Subcutaneous adipose tissue (tissue), 4 donors: ENCODE data around the gene WNT2B. TPM values are rescaled to one million over a fixed set of nuclear protein-coding genes. Genes with fewer than 3 reads are reported as not detected.

Experiments used
- total RNA-seq, 4 donors: library from RNA; depleted of rRNA; stranded (reverse); fragments of >200 nt; gene quantifications; one replicate each; pipeline ENCODE4 v1.1.0, GENCODE V29; 2016
- TF ChIP-seq, protein P1 (sequence below): fragments of 450-650 bp; IDR thresholded peaks from one replicate; pipeline ENCODE4 v1.5.1; 2016; ENCODE audit warnings: low read depth, mild to moderate bottlenecking, control low read depth, antibody characterized with exemption, moderate library complexity

WNT2B gene
- total RNA-seq, 4 donors from 2014 or later = 3.6 to 7.5 (median 6.0) TPM

- TF ChIP-seq, protein P1, sequence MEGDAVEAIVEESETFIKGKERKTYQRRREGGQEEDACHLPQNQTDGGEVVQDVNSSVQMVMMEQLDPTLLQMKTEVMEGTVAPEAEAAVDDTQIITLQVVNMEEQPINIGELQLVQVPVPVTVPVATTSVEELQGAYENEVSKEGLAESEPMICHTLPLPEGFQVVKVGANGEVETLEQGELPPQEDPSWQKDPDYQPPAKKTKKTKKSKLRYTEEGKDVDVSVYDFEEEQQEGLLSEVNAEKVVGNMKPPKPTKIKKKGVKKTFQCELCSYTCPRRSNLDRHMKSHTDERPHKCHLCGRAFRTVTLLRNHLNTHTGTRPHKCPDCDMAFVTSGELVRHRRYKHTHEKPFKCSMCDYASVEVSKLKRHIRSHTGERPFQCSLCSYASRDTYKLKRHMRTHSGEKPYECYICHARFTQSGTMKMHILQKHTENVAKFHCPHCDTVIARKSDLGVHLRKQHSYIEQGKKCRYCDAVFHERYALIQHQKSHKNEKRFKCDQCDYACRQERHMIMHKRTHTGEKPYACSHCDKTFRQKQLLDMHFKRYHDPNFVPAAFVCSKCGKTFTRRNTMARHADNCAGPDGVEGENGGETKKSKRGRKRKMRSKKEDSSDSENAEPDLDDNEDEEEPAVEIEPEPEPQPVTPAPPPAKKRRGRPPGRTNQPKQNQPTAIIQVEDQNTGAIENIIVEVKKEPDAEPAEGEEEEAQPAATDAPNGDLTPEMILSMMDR = no peak
Measured at GRCh38 chr1:112511897-112512296, 3.1 kb downstream of the WNT2B start.

DNA sequence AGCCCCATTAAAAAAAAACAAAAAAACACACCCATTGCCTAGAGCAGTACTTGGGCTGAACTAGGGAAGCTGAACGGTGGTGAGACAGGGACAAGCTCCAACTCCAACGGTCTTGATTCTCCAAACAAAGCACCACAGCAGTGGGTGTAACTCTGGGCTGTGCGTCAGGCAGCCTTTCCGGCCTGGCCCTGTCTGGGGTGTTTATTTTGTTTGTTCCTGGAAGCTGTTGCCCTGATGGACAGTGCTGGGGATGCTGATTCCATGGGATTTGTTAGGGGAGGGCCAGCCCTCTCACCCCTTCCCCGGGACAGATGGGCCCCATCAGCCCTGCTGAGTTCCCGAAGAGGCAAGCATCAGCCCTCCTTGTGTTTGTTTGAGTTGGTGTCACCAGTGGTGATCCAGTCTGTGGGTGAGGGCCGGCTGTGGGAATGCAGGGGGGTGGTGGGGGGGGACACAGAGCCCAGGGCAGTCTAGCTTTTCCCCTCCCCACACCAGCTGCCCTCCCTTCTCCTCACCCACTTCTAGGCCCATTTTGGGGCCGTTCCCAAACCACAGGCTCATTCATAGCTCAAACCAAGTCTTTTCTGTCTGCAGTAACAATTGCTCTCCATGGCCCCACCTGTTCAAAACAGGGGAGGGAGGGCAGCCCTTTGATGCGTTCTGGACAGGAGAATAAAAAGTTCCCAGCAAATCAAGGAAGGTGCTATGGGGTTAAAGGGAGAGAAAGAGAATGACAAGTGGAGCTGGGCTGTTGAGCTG, 4.5 kb downstream of the WNT2B start:
- TF ChIP-seq, protein P1 = no peak

DNA sequence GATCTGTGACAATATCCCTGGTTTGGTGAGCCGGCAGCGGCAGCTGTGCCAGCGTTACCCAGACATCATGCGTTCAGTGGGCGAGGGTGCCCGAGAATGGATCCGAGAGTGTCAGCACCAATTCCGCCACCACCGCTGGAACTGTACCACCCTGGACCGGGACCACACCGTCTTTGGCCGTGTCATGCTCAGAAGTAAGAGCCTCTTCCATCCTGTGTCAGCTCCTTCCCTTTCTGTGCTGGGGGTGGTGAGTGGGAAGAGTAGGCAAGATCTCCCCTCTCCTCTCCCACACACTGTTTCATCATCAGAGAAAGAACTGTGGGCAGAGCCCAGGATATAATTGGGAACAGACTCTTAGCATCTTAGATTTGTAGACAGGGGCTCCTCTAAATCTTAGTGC, 6.1 kb downstream of the WNT2B start:
- TF ChIP-seq, protein P1 = no peak

DNA sequence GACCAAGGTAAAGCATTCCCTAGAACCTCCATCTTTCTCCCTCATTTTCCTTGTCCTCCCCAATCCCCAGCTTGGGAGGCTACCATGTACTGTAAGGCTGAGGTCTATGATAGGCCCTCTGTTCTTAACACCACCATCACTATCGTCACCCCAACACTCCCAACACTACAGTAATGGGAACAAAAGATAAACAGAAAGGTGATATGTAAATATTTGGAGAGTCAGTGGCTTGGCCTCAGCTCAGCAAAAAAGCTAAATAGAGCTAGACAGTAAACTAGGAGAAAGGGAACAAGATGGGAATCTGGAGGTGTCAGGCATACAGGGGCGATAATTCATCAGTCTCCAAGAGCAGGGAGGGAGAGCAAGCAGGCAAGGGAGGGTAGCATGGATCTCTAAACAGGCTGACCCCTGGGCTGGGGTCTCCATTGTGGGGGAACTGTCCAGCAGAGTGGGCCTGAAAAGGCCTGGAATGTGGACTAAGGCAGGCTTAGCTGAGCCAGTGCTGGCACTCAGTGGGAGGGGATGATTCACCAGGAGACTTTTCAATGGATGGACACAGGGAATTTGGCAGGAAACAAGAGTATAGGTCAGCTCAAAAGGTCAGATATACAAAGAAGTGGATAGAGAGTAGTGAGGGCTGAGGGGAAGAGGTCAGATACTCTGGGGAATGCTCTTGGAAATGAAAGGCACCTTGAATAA, 6.7 kb downstream of the WNT2B start:
- TF ChIP-seq, protein P1 = no peak

GRCh38 chr1:112516141-112516540, 7.4 kb downstream of the WNT2B start:
- TF ChIP-seq, protein P1 = no peak

GRCh38 chr1:112517231-112517630, 8.5 kb downstream of the WNT2B start:
- TF ChIP-seq, protein P1 = no peak

- TF ChIP-seq, protein P1 = no peak
Measured at GRCh38 chr1:112517646-112518045, 8.9 kb downstream of the WNT2B start.
